ENCODE results near the gene RAPGEF2.

GRCh38 chr4:159205466-159205865 is 102.6 kb downstream of the RAPGEF2 start:
- TF ChIP-seq, protein P1, sequence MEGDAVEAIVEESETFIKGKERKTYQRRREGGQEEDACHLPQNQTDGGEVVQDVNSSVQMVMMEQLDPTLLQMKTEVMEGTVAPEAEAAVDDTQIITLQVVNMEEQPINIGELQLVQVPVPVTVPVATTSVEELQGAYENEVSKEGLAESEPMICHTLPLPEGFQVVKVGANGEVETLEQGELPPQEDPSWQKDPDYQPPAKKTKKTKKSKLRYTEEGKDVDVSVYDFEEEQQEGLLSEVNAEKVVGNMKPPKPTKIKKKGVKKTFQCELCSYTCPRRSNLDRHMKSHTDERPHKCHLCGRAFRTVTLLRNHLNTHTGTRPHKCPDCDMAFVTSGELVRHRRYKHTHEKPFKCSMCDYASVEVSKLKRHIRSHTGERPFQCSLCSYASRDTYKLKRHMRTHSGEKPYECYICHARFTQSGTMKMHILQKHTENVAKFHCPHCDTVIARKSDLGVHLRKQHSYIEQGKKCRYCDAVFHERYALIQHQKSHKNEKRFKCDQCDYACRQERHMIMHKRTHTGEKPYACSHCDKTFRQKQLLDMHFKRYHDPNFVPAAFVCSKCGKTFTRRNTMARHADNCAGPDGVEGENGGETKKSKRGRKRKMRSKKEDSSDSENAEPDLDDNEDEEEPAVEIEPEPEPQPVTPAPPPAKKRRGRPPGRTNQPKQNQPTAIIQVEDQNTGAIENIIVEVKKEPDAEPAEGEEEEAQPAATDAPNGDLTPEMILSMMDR (conservative IDR thresholded peaks at IDR 0.05; ENCODE audit: low read depth in 2 of 2), result no peak
- no peak for TF ChIP-seq POLR2AphosphoS5 (IDR thresholded peaks at IDR 0.05; ENCODE audit: low read depth)
